Activated CD4-positive, alpha-beta T cell treated with anti-CD3 and anti-CD28 coated beads for 1 hour (primary cell): ENCODE results near the gene RET.

Experiments used
- DNase-seq: peaks from one replicate; pipeline ENCODE4 v3.0.0-alpha.2; 2020

Gene RET

DNA sequence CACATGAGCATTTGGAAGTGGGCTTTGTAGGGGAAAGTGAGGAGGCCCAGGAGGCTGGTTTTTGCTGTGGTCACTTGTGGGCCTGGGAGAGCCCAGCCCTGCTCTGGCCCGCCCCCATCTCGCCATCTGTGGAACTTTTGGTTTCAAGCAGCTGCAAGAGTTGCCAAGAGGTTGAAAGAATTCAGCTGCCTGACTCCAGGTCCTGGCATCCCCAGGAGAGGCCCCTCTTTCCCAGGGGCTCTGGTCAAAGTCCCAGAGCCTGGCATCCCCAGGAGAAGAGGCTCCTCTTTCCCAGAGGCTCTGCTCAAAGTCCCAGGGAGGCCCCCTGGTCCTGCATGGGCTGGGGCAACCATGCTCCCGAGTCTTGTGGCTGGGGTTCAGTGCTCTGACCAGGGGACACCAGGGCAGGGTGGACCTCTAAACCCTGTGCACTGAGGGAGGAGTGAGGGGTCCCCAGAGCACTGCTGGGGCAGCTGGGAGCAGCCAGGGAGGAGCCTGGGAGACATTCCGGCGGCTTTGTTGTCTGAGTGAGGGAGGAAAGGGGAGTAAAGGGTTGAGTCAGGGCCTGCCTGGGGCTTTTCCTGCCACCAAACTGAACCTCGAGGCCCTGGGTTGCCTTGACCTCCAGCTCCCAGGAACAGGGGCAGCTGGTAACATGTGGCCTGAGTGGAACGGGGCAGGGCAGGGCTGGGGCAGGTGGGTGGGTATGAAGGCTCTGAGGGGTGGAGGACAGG, 33.6 kb downstream of the RET start:
- DNase-seq = no peak

DNA sequence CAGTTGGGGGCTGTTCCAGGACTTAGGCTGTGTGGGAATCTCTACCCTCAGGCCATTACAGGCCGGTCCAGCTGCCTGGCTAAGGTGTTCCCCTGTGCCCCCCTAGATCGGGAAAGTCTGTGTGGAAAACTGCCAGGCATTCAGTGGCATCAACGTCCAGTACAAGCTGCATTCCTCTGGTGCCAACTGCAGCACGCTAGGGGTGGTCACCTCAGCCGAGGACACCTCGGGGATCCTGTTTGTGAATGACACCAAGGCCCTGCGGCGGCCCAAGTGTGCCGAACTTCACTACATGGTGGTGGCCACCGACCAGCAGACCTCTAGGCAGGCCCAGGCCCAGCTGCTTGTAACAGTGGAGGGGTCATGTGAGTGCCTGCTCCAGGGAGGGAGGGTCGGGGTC, 34.2 kb downstream of the RET start:
- no peak for DNase-seq

DNA sequence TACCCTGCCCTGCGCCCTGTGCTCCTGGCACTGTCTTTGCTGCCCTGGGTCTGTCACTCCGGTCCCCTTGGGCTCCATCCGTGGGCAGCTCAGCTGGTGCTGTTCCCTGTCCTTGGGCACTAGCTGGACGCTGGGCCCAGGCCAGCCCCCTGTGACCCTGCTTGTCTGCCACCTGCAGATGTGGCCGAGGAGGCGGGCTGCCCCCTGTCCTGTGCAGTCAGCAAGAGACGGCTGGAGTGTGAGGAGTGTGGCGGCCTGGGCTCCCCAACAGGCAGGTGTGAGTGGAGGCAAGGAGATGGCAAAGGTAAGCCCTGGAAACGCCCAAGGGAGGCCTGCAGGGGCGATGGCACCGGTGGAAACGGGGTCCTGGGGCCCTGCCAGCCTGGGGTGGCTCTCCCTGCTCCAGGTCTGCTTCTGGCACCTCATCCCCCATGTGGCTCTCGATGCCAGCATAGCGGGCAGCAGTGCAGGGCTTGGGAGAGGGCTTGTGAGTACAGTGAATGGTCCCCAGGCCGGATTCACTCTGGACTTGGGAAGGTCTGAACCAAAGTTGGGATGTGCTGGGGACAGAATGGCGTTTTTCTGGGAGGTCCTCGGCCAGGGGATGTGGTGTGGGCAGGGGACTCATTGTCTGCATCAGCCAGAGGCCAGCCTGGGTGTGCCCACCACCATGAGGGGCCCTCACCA, 35.2 kb downstream of the RET start:
- DNase-seq = no peak

DNA sequence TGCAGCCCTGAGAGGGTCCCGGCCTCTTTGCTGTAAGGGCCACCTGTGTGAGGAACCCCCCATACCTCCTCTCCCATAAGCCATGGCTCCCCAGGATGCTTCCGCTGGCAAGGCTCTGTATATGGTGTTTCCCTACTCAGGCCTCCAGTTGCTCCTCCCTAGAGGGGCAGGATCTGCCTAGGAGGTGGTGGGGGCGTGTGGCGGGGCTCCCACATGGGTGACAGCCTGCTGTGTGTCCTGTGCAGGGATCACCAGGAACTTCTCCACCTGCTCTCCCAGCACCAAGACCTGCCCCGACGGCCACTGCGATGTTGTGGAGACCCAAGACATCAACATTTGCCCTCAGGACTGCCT, 35.7 kb downstream of the RET start:
- no peak for DNase-seq

DNA sequence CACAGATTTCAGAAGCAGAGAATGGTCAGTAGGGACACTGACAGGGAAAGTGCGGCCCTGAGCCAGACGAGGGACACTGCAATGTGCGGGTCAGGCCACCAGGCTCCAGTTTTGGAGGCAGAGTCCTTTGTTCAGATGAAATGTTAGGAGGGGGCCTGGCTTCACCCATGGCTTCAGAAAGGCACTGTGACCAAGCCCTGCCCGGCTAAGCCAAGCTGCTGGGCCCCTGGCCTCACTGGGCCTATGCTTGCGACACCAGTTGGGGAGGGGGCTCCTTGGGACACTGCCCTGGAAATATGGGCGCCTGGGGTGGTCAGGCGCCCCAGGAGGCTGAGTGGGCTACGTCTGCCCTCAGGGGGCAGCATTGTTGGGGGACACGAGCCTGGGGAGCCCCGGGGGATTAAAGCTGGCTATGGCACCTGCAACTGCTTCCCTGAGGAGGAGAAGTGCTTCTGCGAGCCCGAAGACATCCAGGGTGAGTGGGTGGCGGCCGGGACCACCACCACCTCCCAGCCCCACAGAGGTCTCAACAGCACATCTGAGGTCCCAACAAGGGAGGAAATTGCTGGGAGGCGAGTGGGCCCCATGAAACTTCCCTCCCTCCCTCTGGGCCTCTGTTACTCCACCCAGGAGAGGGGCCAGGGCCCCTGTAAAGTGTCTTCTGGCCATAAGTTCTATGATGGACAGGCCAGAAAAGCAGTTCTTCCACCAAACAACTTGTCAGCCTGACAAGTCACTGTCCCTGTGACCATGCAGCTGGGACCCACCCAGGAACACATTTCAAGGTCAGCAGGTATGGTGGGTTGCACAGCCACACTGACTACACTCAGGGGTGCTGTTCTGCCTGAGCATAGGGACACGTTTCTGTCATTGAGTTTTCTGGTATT, 36.6 kb downstream of the RET start:
- no peak for DNase-seq

DNA sequence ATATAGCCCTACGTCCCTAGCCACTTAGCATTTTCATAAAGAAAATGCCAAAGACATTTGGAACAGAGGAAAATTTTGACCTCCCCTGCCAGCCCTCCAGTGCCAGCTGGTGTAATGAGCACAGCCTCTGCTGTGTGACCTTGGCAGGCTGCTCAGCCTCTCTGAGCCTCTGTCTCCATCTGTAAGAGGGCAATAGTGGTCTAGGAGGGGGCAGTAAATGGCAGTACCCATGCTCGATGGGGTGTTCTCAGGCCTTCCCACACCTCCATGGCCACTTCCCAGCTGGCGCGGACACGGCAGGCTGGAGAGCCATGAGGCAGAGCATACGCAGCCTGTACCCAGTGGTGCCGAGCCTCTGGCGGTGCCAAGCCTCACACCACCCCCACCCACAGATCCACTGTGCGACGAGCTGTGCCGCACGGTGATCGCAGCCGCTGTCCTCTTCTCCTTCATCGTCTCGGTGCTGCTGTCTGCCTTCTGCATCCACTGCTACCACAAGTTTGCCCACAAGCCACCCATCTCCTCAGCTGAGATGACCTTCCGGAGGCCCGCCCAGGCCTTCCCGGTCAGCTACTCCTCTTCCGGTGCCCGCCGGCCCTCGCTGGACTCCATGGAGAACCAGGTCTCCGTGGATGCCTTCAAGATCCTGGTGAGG, 37.3 kb downstream of the RET start:
- no peak for DNase-seq

DNA sequence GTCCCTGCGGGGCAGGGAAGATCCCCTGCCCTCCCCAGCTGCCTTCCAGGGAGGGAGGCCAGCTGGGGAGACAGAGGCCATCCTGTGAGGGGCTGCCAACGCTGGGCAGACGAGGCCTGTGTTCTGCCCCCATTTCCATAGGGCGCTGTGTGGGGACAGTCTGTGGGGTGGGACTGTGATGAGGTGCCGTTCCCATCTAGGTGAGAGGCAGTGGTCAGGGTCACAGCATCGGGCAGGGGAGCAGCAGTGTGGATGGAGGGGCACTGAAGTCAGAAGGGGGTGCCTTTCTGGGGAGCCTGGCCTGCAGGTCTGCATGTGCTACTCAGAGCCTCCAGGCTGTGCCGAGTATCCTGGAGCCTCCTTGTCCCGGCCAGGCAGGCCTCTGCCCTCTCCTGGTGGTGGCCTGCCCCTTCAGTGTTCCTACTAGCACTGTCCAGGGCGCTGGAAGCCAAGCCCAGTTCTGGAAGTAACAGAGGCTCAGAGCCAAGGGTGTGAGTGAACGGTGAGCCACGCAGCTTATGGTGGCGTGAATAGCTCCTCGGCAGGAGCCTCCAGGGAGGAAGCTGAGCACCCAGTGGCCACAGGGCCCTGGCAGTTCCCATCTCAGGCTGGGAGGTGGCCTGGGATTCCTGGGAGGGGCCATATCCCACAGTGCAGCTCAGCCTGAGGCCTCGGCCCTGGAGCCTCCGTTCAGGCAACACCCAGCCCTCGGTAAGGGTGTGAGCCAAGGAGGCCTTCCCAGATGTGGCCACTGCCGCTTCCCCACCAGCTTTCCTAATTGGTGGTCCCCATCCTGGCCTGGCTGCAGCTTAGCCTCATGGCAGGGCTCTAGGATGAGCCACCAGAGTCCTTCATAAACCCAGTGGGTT, 38.1 kb downstream of the RET start:
- DNase-seq = no peak

DNA sequence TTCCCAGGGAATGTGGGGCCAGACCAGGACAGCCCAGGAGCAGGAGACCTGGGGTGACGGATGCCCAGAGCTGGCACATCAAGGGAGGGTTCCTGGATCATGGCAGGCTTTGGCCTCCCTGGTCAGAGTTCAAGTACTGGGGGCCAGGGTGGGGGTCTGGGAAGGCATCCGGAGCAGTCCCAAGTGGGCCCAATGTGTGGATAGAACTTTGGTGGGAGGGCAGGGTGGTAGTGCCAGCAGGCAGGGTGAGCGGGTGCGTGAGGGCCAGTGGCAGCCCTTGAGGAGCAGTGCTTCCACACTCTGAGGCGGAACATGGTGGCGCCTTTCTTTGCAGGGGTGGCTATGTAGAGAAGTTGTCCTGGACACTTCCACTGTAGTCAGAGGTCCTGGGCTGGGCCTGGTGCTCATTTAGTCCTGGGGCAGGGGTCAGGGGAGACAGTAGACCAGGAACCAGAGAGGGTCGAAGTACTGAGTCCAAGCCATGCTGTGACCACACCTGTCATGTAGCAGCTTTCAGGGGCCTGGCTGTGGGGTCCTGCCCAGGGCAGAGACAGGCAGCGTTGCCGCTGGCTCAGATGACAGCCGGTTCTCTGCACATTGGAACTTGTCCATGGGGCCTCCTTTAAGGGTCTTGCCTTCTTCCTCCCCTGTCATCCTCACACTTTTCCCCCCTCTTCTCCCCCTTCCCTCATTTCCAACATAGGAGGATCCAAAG, 39.2 kb downstream of the RET start:
- DNase-seq = no peak

DNA sequence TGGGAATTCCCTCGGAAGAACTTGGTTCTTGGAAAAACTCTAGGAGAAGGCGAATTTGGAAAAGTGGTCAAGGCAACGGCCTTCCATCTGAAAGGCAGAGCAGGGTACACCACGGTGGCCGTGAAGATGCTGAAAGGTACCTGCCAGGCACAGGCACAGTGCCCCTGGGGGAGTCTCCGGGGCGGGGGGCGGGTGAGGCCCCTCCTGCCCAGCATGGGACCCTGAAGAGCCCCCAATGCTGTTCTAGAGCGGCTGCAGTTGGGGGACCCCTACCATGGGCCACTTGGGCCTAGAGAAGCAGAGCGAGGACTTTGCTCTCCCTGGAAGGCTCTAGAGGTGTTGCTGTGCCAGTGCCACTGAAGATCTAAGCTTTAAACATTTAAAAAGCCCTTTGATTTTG, 39.7 kb downstream of the RET start:
- no peak for DNase-seq

DNA sequence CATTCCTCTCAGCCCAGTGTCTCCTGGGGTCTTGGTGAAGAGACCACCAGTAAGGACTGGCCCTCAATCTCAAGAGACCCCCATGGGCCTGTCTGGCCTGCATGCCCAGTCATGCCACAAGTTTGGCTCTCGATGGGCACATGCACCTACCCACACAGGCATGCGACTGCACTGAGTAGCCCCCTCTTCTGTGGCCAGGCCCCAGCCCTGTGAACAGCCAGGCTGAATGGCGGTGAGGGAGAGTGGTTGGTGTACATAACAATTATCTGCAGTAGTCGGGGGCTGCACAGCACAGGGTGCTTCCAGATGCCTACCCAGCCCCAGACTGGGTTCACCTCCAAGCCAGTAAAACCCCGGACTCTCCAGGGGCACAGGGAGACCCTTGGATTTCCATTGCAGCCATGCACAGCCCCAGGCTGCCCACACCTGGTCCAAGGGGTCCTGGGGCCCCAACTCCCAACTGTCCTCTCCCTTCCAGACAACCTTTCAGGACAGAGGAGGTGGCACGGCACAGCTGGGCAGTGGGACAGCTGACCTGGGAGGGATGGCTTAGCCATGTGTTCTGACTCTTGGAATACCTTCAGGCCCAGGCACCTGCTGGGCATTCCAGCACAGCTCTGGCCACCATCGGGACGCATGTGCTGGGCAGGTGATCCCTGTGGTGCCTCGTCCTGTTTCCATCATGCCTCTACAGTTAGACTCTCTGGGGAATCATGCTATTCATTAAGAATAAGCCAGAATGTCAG, 40.3 kb downstream of the RET start:
- DNase-seq = no peak

DNA sequence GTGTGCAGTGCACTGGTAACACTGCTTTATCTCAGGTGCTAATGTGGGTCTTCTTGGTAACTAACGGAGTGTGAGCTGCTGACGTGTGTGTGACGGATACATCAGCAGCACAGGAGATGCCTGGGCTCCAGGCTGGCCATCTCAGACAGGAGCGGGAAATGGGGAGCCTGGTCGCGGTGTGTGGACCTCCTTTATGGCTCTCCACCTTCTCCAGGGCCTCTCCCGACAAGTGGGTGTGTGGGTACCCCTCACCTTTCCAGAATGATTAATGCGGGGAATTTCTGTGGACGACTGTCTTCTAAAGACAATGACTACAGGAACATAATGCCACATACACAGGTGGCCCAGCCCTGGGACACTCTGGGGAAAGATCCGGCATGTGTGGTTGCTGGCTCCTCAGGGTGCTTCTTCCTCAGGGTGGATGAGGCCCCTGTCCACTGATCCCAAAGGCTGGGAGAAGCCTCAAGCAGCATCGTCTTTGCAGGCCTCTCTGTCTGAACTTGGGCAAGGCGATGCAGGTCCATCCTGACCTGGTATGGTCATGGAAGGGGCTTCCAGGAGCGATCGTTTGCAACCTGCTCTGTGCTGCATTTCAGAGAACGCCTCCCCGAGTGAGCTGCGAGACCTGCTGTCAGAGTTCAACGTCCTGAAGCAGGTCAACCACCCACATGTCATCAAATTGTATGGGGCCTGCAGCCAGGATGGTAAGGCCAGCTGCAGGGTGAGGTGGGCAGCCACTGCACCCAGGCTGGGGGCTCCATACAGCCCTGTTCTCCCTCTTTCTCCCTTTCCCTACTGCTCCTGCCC, 41.1 kb downstream of the RET start:
- no peak for DNase-seq

DNA sequence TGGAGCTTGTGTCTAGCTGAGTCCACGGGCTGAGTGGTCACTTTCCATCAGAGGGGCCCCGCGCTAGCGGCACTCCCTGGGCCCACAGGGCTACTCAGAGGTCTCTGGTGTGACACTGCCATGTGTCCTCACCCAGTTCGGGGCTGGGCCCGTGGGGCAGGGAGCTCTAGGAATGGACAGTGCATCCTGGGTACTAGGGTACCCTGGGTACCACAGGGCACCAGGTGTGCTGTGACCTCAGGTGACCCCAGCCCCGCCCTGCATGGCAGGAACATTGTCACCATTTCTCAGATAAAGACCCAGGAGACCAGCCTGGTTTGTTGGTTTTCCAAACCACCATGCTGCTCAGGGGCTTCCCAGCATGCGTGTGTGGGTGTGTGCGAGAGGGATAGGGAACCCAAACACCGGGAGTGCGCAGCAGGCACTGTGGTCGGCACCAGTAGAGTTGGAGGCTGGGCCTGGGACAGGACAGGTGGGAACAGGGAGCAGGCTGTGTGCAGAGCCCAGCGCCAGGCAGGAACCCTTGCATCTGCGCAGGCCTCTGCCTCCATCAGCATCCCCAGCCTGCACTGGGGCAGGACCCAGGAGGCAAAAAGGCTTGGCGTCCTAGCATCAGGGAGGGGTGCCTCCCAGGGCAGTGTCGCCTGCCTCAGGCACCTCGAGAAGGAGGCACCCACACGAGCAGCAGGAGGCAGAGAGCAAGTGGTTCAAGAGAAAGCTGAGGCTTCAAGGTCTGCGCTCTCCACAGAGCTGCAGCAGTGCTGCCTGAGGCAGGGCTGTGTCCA, 42.0 kb downstream of the RET start:
- DNase-seq = no peak

DNA sequence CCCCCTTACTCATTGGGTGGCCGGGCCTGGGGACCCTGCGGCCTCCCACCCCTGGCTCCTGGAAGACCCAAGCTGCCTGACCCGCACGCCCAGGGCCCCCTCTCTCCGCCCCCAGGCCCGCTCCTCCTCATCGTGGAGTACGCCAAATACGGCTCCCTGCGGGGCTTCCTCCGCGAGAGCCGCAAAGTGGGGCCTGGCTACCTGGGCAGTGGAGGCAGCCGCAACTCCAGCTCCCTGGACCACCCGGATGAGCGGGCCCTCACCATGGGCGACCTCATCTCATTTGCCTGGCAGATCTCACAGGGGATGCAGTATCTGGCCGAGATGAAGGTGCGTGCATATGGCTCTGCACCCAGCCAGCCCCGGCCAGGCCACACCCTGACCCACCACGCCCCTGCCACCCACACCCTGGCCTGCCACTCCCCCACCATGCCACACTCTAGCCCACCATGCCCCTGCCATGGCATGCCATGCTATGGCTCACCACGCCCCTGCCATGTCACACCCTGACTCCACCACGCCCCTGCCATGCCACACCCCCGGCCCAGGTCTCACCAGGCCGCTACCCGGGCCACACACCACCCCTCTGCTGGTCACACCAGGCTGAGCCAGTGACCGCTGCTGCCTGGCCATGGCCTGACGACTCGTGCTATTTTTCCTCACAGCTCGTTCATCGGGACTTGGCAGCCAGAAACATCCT, 42.7 kb downstream of the RET start:
- DNase-seq = no peak

DNA sequence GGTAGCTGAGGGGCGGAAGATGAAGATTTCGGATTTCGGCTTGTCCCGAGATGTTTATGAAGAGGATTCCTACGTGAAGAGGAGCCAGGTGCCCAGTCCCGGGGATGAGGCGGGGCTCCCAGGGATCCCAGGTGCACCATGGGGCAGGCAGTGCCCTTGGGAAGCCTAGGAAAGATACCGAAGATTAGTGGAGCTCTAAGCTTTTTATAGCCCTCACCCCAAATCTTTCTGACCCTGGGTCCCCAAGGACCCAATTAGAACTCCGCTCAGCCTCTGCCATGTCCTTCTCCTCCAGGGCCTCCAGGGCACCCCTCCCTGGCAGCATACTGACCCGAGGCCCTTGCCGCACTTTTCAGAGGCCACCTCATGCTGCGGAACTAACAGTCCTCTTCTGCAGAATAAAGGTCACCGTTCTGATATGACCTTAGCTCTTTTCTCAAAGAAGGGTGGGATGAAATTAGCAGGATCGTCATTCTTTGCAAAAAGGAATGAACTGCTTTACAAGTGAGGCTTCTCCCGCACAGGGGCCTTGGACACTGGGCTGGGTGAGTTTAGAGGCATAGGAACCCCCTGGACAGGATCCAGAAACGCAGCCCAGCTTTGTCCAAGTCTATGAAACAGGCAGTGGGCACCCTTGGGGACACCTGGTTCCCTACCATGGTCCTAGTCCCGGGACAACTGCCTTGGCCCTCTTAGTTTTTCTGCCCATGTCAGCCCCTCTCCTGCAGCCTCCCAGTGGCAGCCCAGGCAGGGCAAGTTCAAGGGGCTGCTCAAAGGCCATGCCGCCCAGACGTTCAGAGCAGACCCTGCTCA, 43.5 kb downstream of the RET start:
- DNase-seq = no peak

DNA sequence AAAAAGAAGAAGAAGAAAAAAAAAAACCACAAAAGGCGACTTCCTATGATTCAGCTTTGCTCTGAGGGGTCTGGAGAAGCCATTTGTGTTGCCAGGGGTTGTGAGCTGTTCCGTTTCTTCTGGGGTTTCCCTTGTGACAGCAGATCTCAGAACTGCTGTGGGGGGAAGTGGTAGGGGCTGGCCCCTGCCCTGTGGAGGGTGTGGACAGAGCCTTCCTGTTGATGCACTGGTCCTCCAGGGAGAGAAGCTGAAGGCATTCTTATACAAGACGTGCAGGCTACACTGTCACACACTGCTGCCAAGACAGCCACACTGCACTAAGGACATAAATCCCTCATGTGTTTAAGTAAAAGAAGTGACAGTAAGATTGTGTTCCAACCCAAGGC, 44.1 kb downstream of the RET start:
- DNase-seq = no peak

DNA sequence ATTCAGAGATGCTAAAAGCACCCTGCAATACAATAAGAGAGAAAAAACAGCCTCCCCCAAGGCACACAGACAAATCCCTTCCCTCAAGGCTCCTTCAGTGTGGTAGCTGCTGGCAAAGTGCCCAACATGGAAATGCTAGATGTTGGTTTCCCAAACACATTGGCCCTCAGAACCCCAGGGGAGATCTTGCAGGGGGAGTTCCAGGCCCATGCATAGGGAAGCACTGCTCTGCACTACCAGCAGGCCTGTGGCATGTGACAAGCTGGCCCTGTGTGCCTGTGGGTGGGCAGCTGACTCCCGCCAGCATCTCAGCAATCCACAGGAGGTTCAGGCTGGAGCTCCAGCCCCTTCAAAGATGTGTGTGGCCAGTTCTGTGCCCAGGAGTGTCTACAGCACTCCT, 44.6 kb downstream of the RET start:
- DNase-seq = no peak

DNA sequence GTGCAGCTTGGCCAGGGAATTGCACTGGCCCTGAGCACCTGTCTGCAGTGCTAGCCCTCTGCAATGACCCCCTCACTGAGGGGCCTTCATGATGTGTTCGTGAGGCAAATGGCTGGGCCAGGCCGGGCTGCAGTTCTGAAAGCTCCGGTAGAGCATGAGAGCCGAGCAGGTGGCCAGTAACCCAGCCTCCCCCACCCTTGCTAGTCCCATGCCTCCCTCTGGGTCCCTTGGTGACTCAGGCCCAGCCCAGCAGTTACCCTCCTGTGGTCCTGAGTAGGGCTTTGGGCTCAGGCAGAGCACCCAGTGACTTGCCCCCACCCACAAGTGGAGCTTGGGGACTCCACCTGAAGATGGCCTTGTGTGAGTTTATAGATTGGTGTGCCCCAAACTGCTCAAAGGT, 45.2 kb downstream of the RET start:
- no peak for DNase-seq

DNA sequence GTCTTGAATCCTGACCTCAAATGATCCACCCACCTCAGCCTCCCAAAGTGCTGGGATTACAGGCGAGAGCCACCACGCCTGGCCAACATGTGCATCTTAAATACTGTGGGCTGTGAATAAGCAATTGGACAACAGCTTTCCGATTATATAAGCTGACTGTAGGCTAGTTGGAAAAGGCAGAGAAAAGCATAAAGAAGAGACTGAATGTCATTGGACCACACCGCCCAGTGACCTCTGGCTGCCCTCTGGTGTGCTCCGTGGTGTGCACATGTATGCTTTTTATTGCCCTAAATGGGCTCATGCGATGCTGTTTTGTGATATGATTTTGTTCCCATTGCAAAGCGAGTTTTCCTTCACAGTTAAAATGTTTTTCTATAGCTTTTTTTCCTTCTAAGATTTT, 46.0 kb downstream of the RET start:
- DNase-seq = no peak
